Caco-2 (cell line): Measurements from ENCODE around the gene CD34. TPM values are rescaled to one million over a fixed set of nuclear protein-coding genes. Genes with fewer than 3 reads are reported as not detected.

Experiments
- BruUV-seq: library from RNA; stranded (reverse); fragments of 400-500 nt; replicated peaks from 2 replicates; lab custom pipeline; 2021; lab: Mats Ljungman, UMichigan
- CTCF ChIA-PET: fragments of 300-600 bp; sonication (Branson Sonifier 250); formaldehyde crosslinking; loops from one replicate; lab custom pipeline; 2022; ENCODE audit warnings: antibody characterized with exemption; lab: Charles Lee
- POLR2A ChIA-PET: fragments of 300-600 bp; sonication (Branson Sonifier 250); formaldehyde crosslinking; loops from one replicate; lab custom pipeline; 2022; ENCODE audit warnings: antibody characterized with exemption; lab: Charles Lee
- DNase-seq, 2 experiments: peaks; one replicate each; pipeline versions ENCODE4 v3.0.0 to v3.0.0-alpha.2; 2020 to 2022
- H3K27me3 ChIP-seq: replicated peaks from 2 replicates; pipeline ENCODE4 v1.6.0; 2011; ENCODE audit warnings: low read length; ENCODE audit not compliant: control insufficient read depth, insufficient read depth
- H3K36me3 ChIP-seq: 2 replicates; pipeline ENCODE4 v1.5.1; 2011; ENCODE audit warnings: low read length; ENCODE audit not compliant: control insufficient read depth, insufficient read depth
- H3K4me1 ChIP-seq: fragments of 250-450 bp; sonication (Bioruptor Pico); 2 replicates; pipeline ENCODE4 v1.5.1; 2020; ENCODE audit warnings: mild to moderate bottlenecking
- H3K4me3 ChIP-seq: 2 replicates; pipeline ENCODE4 v1.5.1; 2011; ENCODE audit warnings: low read depth, mild to moderate bottlenecking, control low read depth, low read length
- H3K9me3 ChIP-seq: fragments of 250-450 bp; sonication (Bioruptor Pico); 2 replicates; pipeline ENCODE4 v1.5.1; 2020; ENCODE audit warnings: mild to moderate bottlenecking, moderate library complexity
- H3K27ac Mint-ChIP-seq: one replicate; pipeline ENCODE4 v1.8.0; 2022; ENCODE audit warnings: mixed read lengths; ENCODE audit not compliant: unreplicated experiment
- H3K27me3 Mint-ChIP-seq: one replicate; pipeline ENCODE4 v1.8.0; 2022; ENCODE audit warnings: mixed read lengths; ENCODE audit not compliant: insufficient read depth, unreplicated experiment
- H3K36me3 Mint-ChIP-seq: one replicate; pipeline ENCODE4 v1.8.0; 2022; ENCODE audit warnings: mild to moderate bottlenecking, mixed read lengths; ENCODE audit not compliant: insufficient read depth, unreplicated experiment
- H3K4me1 Mint-ChIP-seq: one replicate; pipeline ENCODE4 v1.8.0; 2022; ENCODE audit warnings: low read depth, mixed read lengths; ENCODE audit not compliant: unreplicated experiment
- H3K4me3 Mint-ChIP-seq: one replicate; pipeline ENCODE4 v1.8.0; 2022; ENCODE audit warnings: mild to moderate bottlenecking, moderate library complexity, mixed read lengths; ENCODE audit not compliant: unreplicated experiment
- H3K9me3 Mint-ChIP-seq: one replicate; pipeline ENCODE4 v1.8.0; 2022; ENCODE audit warnings: mixed read lengths; ENCODE audit not compliant: unreplicated experiment
- intact Hi-C: fragments of 100-400 bp; cut with micrococcal nuclease; formaldehyde crosslinking; loops from one replicate; pipeline ENCODE4 v1.10.0; 2022; ENCODE audit not compliant: unreplicated experiment
- total RNA-seq: library from RNA; stranded (reverse); gene quantifications from 2 replicates; pipeline ENCODE4 v1.2.3, GENCODE V29; 2022
- TF ChIP-seq, protein P1 (sequence below), 2 experiments: fragments of 200-600 bp in 1 of 2; IDR thresholded peaks; 1 replicate in 1 of 2; 2 replicates in 1 of 2; pipeline versions ENCODE4 v1.5.1 to v1.8.0; 2011 to 2022; ENCODE audit warnings: antibody characterized with exemption in 1 of 2, control low read depth in 1 of 2, inconsistent platforms in 1 of 2, low read depth in 1 of 2, low read length in 1 of 2, mild to moderate bottlenecking in 1 of 2, moderate library complexity in 1 of 2; ENCODE audit not compliant: insufficient read depth in 1 of 2, severe bottlenecking in 1 of 2, unreplicated experiment in 1 of 2

The CD34 gene
- total RNA-seq, 1 experiment from 2014 or later: not detected

DNA sequence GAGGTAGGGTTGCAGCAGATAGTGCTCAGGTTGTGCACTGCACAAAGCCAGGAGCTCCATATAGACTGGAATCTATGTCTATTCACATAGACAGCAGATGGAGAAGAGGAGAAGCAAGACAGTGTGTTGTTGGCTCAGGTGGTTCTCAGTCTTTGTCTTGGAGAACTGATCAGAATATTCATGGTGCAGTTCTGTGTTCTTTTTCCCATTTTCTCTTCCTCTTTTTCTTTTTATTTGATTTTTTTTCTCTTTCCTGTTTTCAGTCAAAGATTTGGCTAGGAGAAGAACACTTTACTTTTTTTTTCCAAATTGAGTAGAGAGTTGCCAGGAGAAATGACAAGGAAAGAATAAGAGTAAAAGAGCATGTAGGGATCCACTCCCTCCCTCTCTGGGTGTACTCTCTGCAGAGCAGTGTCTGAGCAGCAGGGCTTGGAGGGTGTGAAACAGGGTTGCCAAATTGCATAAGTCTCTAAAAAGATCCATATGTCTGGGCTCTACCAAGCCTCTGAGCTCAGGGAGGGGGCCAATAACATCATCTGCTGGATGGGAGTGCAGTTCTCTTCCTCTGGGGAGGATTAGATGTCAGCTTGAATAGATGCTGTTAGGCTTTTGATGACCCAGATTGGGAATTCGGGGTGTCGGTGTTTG, 8.7 kb upstream of the CD34 start:
- Mint-ChIP-seq H3K27me3 (no peaks in the 10 kb centered on the region), H3K9me3 (no peaks in the 10 kb centered on the region), H3K36me3 (no peaks in the 10 kb centered on the region), H3K4me1 (peaks cover 22% of the 10 kb centered on the region), H3K27ac (no peak overlapping the region), H3K4me3 (no peak overlapping the region)
- ChIA-PET POLR2A (no interaction called here), CTCF (interaction anchor here (0.6 kb wide), 1 partner anchor 50 kb away, joined by 3 read pairs; no protein-coding TSS in a partner anchor)
- Histone ChIP-seq H3K9me3 (no peaks in the 10 kb centered on the region), H3K4me1 (peaks cover 15% of the 10 kb centered on the region), H3K4me3 (no peak overlapping the region), H3K27me3 (no peaks in the 10 kb centered on the region), H3K36me3 (no peaks in the 10 kb centered on the region; the same call in 1 of the 2 replicates)
- no TSS peak for BruUV-seq
- TF ChIP-seq, protein P1, sequence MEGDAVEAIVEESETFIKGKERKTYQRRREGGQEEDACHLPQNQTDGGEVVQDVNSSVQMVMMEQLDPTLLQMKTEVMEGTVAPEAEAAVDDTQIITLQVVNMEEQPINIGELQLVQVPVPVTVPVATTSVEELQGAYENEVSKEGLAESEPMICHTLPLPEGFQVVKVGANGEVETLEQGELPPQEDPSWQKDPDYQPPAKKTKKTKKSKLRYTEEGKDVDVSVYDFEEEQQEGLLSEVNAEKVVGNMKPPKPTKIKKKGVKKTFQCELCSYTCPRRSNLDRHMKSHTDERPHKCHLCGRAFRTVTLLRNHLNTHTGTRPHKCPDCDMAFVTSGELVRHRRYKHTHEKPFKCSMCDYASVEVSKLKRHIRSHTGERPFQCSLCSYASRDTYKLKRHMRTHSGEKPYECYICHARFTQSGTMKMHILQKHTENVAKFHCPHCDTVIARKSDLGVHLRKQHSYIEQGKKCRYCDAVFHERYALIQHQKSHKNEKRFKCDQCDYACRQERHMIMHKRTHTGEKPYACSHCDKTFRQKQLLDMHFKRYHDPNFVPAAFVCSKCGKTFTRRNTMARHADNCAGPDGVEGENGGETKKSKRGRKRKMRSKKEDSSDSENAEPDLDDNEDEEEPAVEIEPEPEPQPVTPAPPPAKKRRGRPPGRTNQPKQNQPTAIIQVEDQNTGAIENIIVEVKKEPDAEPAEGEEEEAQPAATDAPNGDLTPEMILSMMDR (IDR thresholded peaks at IDR 0.05; ENCODE audit: insufficient read depth in 1 of 2, low read depth in 1 of 2, low read length in 1 of 2, severe bottlenecking in 1 of 2, unreplicated experiment in 1 of 2): no peak
- intact Hi-C loops: no loop called here
- DNase-seq: no peak

DNA sequence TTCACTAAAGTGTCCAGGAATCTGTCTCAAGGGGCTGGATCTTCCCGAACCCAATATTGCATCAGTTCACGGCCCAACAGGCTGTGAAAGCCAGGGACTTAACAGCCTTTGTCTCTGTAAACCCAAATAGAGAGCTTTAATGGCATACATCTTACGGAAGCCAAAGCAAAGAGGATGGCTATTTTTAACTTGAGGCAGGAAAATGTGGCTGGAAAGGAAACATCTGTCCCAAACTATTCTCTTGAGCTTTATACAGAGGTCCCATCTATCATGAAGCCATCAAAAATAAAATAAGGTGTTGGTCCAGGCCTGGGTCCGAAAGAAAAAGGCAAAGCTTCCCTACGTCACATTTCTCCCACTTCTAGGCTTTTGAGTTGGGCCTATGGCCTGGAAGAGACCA, 7.7 kb upstream of the CD34 start:
- CTCF ChIA-PET: interaction anchor here (0.5 to 1.6 kb wide), 6 partner anchors 11 to 296 kb away, joined by 3 to 20 read pairs (median 6); no protein-coding TSS in a partner anchor

DNA sequence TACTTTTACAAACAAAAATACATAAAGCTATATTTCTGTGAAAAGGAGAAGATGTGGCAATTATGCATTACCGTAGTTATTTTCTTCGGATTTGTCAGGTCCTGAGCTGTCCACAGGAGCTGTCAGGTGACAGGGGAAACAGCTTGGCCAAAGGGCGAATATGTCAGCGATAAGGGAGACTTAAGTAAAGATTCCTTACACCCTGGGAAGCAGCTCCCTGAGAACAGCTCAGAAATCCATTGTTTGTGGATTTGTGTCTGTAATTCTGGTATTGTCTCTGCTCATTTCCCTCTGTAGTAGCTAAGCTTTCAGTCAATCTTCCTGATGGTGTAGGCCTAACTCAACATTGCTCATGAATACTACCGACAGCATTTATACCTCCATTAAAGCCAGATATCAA, 7.1 kb upstream of the CD34 start:
- no peaks in the 10 kb centered on the region; the same call in 1 of the 2 replicates for H3K36me3 ChIP-seq
- Mint-ChIP-seq H3K9me3 (no peaks in the 10 kb centered on the region), H3K27ac (peak overlapping the region; percentile 93), H3K36me3 (no peaks in the 10 kb centered on the region), H3K4me1 (peaks cover 22% of the 10 kb centered on the region), H3K4me3 (peak overlapping the region; percentile 61), H3K27me3 (no peaks in the 10 kb centered on the region)
- H3K27me3 ChIP-seq: no peaks in the 10 kb centered on the region
- H3K4me1 ChIP-seq: peaks cover 15% of the 10 kb centered on the region
- TF ChIP-seq, protein P1 (IDR thresholded peaks at IDR 0.05; ENCODE audit: insufficient read depth in 1 of 2, low read depth in 1 of 2, low read length in 1 of 2, severe bottlenecking in 1 of 2, unreplicated experiment in 1 of 2): no peak
- DNase-seq: peak; percentile 74 to 80
- ChIA-PET CTCF (interaction anchor here (0.5 to 1.6 kb wide), 7 partner anchors 10 to 296 kb away, joined by 3 to 20 read pairs (median 5); no protein-coding TSS in a partner anchor), POLR2A (interaction anchor here (0.7 to 1.1 kb wide), 2 partner anchors 45 to 91 kb away, joined by 4 to 7 read pairs; no protein-coding TSS in a partner anchor)
- BruUV-seq: no TSS peak
- H3K4me3 ChIP-seq: peak overlapping the region; percentile 13
- no peaks in the 10 kb centered on the region for H3K9me3 ChIP-seq
- intact Hi-C loops: loop anchor here (1.0 kb wide), 1 partner anchor 33 kb away; no protein-coding TSS in a partner anchor

More for the DNA sequence above, 7.7 kb upstream of the CD34 start:
- TF ChIP-seq, protein P1 (IDR thresholded peaks at IDR 0.05; ENCODE audit: insufficient read depth in 1 of 2, low read depth in 1 of 2, low read length in 1 of 2, severe bottlenecking in 1 of 2, unreplicated experiment in 1 of 2): no peak
- peaks cover 22% of the 10 kb centered on the region for H3K4me1 Mint-ChIP-seq
- no peak overlapping the region for H3K4me3 Mint-ChIP-seq
- no peak overlapping the region for H3K4me3 ChIP-seq
- no peaks in the 10 kb centered on the region for H3K9me3 ChIP-seq
- no peaks in the 10 kb centered on the region for H3K36me3 Mint-ChIP-seq
- no peak for DNase-seq
- H3K4me1 ChIP-seq: peaks cover 15% of the 10 kb centered on the region
- H3K27me3 ChIP-seq: no peaks in the 10 kb centered on the region
- no peaks in the 10 kb centered on the region; the same call in 1 of the 2 replicates for H3K36me3 ChIP-seq
- intact Hi-C loops: loop anchor here (1.0 kb wide), 1 partner anchor 33 kb away; no protein-coding TSS in a partner anchor
- POLR2A ChIA-PET: interaction anchor here (0.7 to 1.1 kb wide), 2 partner anchors 45 to 92 kb away, joined by 4 to 7 read pairs; no protein-coding TSS in a partner anchor
- H3K27me3 Mint-ChIP-seq: no peaks in the 10 kb centered on the region
- peak overlapping the region; percentile 93 for H3K27ac Mint-ChIP-seq
- no TSS peak for BruUV-seq
- no peaks in the 10 kb centered on the region for H3K9me3 Mint-ChIP-seq
